H9 (cell line): ENCODE data around the gene NTN3. TPM values are rescaled to one million over a fixed set of nuclear protein-coding genes. Genes with fewer than 3 reads are reported as not detected.
A peak's percentile ranks its signal among the peaks of the same experiment; 100 is the strongest.

Experiments
- DNase-seq: peaks from one replicate; pipeline ENCODE4 v3.0.0-alpha.2; 2017
- H2AFZ ChIP-seq: one replicate; pipeline ENCODE4 v1.6.1; 2013; ENCODE audit warnings: mild to moderate bottlenecking, low read length, control low read depth, moderate library complexity
- H2AK5ac ChIP-seq: 2 replicates; pipeline ENCODE4 v1.6.1; 2013; ENCODE audit warnings: low read length, control low read depth, mixed read lengths; ENCODE audit not compliant: insufficient read length
- H2BK120ac ChIP-seq: one replicate; pipeline ENCODE4 v1.6.1; 2013; ENCODE audit warnings: low read depth, mild to moderate bottlenecking, low read length, control low read depth, inconsistent platforms; ENCODE audit not compliant: poor library complexity, severe bottlenecking
- H2BK12ac ChIP-seq: 2 replicates; pipeline ENCODE4 v1.6.1; 2013; ENCODE audit warnings: low read length, control low read depth, mixed read lengths, low read depth; ENCODE audit not compliant: insufficient read length
- H2BK15ac ChIP-seq: 2 replicates; pipeline ENCODE4 v1.6.1; 2013; ENCODE audit warnings: low read depth, low read length, control low read depth
- H2BK20ac ChIP-seq: one replicate; pipeline ENCODE4 v1.6.1; 2013; ENCODE audit warnings: low read depth, mild to moderate bottlenecking, low read length, control low read depth, inconsistent platforms; ENCODE audit not compliant: poor library complexity, severe bottlenecking
- H2BK5ac ChIP-seq: 2 replicates; pipeline ENCODE4 v1.6.1; 2013; ENCODE audit warnings: low read length, control low read depth, mixed read lengths; ENCODE audit not compliant: insufficient read length
- H3K14ac ChIP-seq: 2 replicates; pipeline ENCODE4 v1.6.1; 2013; ENCODE audit warnings: low read length, control low read depth; ENCODE audit not compliant: insufficient read depth
- H3K18ac ChIP-seq: 2 replicates; pipeline ENCODE4 v1.6.1; 2013; ENCODE audit warnings: low read depth, mild to moderate bottlenecking, mixed read lengths, low read length, control low read depth; ENCODE audit not compliant: insufficient read length
- H3K23ac ChIP-seq: 2 replicates; pipeline ENCODE4 v1.6.1; 2013; ENCODE audit warnings: low read length, control low read depth, mixed read lengths, low read depth; ENCODE audit not compliant: insufficient read length
- H3K23me2 ChIP-seq: 2 replicates; pipeline ENCODE4 v1.6.1; 2013; ENCODE audit warnings: low read depth, mild to moderate bottlenecking, mixed read lengths, low read length, control low read depth; ENCODE audit not compliant: insufficient read length, poor library complexity, severe bottlenecking
- H3K27ac ChIP-seq: 2 replicates; pipeline ENCODE4 v1.5.1; 2013; ENCODE audit warnings: low read length, control low read depth, mixed read lengths, low read depth; ENCODE audit not compliant: insufficient read length
- H3K27me3 ChIP-seq: 2 replicates; pipeline ENCODE4 v1.6.1; 2013; ENCODE audit warnings: low read length, control low read depth, inconsistent platforms; ENCODE audit not compliant: insufficient read depth
- H3K4ac ChIP-seq: 2 replicates; pipeline ENCODE4 v1.6.1; 2013; ENCODE audit warnings: low read depth, mild to moderate bottlenecking, control low read depth, inconsistent platforms, low read length, moderate library complexity
- H3K4me1 ChIP-seq: 2 replicates; pipeline ENCODE4 v1.6.1; 2013; ENCODE audit warnings: low read length, control low read depth, inconsistent platforms; ENCODE audit not compliant: insufficient read depth
- H3K4me2 ChIP-seq: 2 replicates; pipeline ENCODE4 v1.6.1; 2013; ENCODE audit warnings: low read length, control low read depth, mixed read lengths; ENCODE audit not compliant: insufficient read length, insufficient read depth
- H3K56ac ChIP-seq: 2 replicates; pipeline ENCODE4 v1.6.1; 2013; ENCODE audit warnings: low read depth, mild to moderate bottlenecking, mixed read lengths, low read length, control low read depth; ENCODE audit not compliant: insufficient read length
- H3K79me1 ChIP-seq: 2 replicates; pipeline ENCODE4 v1.6.1; 2013; ENCODE audit warnings: low read depth, mild to moderate bottlenecking, moderate library complexity, low read length, control low read depth, inconsistent platforms; ENCODE audit not compliant: insufficient read depth, poor library complexity, severe bottlenecking
- H3K79me2 ChIP-seq: 2 replicates; pipeline ENCODE4 v1.6.1; 2013; ENCODE audit warnings: low read length, control low read depth, inconsistent platforms; ENCODE audit not compliant: insufficient read depth
- H3K9ac ChIP-seq: 2 replicates; pipeline ENCODE4 v1.6.1; 2013; ENCODE audit warnings: low read length, control low read depth, mixed read lengths; ENCODE audit not compliant: insufficient read length; ENCODE audit errors: extremely low read depth
- H3K9me3 ChIP-seq: one replicate; pipeline ENCODE4 v1.6.1; 2013; ENCODE audit warnings: low read depth, low read length, inconsistent platforms; ENCODE audit not compliant: control insufficient read depth
- H3T11ph ChIP-seq: one replicate; pipeline ENCODE4 v1.6.1; 2013; ENCODE audit warnings: mild to moderate bottlenecking, low read length, control low read depth, inconsistent platforms
- H4K20me1 ChIP-seq: one replicate; pipeline ENCODE4 v1.6.1; 2013; ENCODE audit not compliant: control insufficient read depth, insufficient read length, insufficient read depth
- H4K5ac ChIP-seq: 2 replicates; pipeline ENCODE4 v1.6.1; 2013; ENCODE audit warnings: low read depth, mild to moderate bottlenecking, mixed read lengths, low read length, control low read depth; ENCODE audit not compliant: insufficient read length
- H4K8ac ChIP-seq: replicated peaks from 2 replicates; pipeline ENCODE4 v1.6.1; 2013; ENCODE audit warnings: low read length, control low read depth, mixed read lengths, low read depth; ENCODE audit not compliant: insufficient read length
- H4K91ac ChIP-seq: 2 replicates; pipeline ENCODE4 v1.6.1; 2013; ENCODE audit warnings: low read depth, mild to moderate bottlenecking, moderate library complexity, mixed read lengths, low read length, control low read depth; ENCODE audit not compliant: insufficient read length
- H3K27ac Mint-ChIP-seq, 3 experiments: 2 replicates in 2 of 3; 3 replicates in 1 of 3; pipeline ENCODE4 v1.8.0; 2020 to 2021; ENCODE audit warnings: mixed read lengths in 3 of 3, mild to moderate bottlenecking in 1 of 3, moderate library complexity in 1 of 3
- H3K27me3 Mint-ChIP-seq: 2 replicates; pipeline ENCODE4 v1.8.0; 2021; ENCODE audit warnings: low read depth, mild to moderate bottlenecking, moderate library complexity, mixed read lengths
- H3K36me3 Mint-ChIP-seq, 3 experiments: 2 replicates in 2 of 3; 3 replicates in 1 of 3; pipeline ENCODE4 v1.8.0; 2020 to 2021; ENCODE audit warnings: low read depth in 3 of 3, mixed read lengths in 3 of 3; ENCODE audit not compliant: insufficient read depth in 1 of 3
- H3K4me1 Mint-ChIP-seq, 2 experiments: 2 replicates each; pipeline ENCODE4 v1.8.0; 2020; ENCODE audit warnings: mixed read lengths in 2 of 2
- H3K4me3 Mint-ChIP-seq, 2 experiments: 2 replicates in 1 of 2; 3 replicates in 1 of 2; pipeline ENCODE4 v1.8.0; 2020 to 2021; ENCODE audit warnings: mild to moderate bottlenecking in 2 of 2, mixed read lengths in 2 of 2, moderate library complexity in 1 of 2
- H3K9me3 Mint-ChIP-seq, 2 experiments: 2 replicates in 1 of 2; 3 replicates in 1 of 2; pipeline ENCODE4 v1.8.0; 2020; ENCODE audit warnings: mild to moderate bottlenecking in 2 of 2, mixed read lengths in 2 of 2, moderate library complexity in 1 of 2
- CTCF ChIP-seq: fragments of 200-600 bp; sonication (generic); conservative IDR thresholded peaks from 3 replicates; pipeline ENCODE4 v1.8.0; 2021; ENCODE audit warnings: antibody characterized with exemption, mild to moderate bottlenecking
- WGBS: extraction: QIAGEN DNeasy Blood & Tissue Kit; methylation state at CpG from one replicate; pipeline ENCODE4 v1.1.7; 2013; ENCODE audit warnings: missing lambda C conversion rate, low lambda C conversion rate, mixed read lengths; ENCODE audit not compliant: insufficient read length; ENCODE audit errors: extremely low coverage; 5-methylcytosine and 5-hydroxymethylcytosine counted together
- total RNA-seq: library from RNA; stranded (reverse); gene quantifications from 2 replicates; pipeline ENCODE4 v1.2.1, GENCODE V29; 2021

The NTN3 gene
- total RNA-seq, 1 experiment from 2014 or later: 1.3 TPM

- no peak overlapping the region for H4K5ac ChIP-seq
- peaks cover 9% of the 10 kb centered on the region for H3K79me1 ChIP-seq
- Mint-ChIP-seq H3K9me3 (no peaks in the 10 kb centered on the region), H3K36me3 (peaks cover 5 to 34% (median 19%) of the 10 kb centered on the region in 3 experiments; a peak in 6 of 7 replicates), H3K4me3 (peak overlapping the region; percentile 78 to 79), H3K27ac (peak overlapping the region; percentile 89 to 97 (median 95); a peak in 5 of 7 replicates), H3K27me3 (no peaks in the 10 kb centered on the region; the same call in 1 of the 2 replicates), H3K4me1 (peaks cover 27 to 36% of the 10 kb centered on the region in 2 experiments)
- no peak overlapping the region for H3K4ac ChIP-seq
- no peak overlapping the region for H2BK5ac ChIP-seq
- peaks cover 15% of the 10 kb centered on the region for H3K23me2 ChIP-seq
- no peak overlapping the region for H2AFZ ChIP-seq
- H4K91ac ChIP-seq: no peak overlapping the region
- no peaks in the 10 kb centered on the region for H3K9me3 ChIP-seq
- no peak overlapping the region for H2AK5ac ChIP-seq
- no CpG with 5 or more reads among the region's 39 CpGs for WGBS
- H4K8ac ChIP-seq: no peak overlapping the region
- H3K4me1 ChIP-seq: no peaks in the 10 kb centered on the region
- no peak overlapping the region for H3K23ac ChIP-seq
- H3K14ac ChIP-seq: no peak overlapping the region
- H2BK12ac ChIP-seq: no peak overlapping the region
- no peak overlapping the region for H3K27ac ChIP-seq
- DNase-seq: peak; percentile 46
- H3T11ph ChIP-seq: no peak overlapping the region
- H2BK15ac ChIP-seq: no peak overlapping the region
- H3K18ac ChIP-seq: no peak overlapping the region
- H4K20me1 ChIP-seq: no peaks in the 10 kb centered on the region
- H2BK20ac ChIP-seq: no peak overlapping the region
- H3K56ac ChIP-seq: no peak overlapping the region
- H2BK120ac ChIP-seq: no peak overlapping the region
- no peak for TF ChIP-seq CTCF
- no peak overlapping the region for H3K9ac ChIP-seq
- no peaks in the 10 kb centered on the region for H3K27me3 ChIP-seq
- no peak overlapping the region for H3K4me2 ChIP-seq
- peaks cover 36% of the 10 kb centered on the region; the same call in 1 of the 2 replicates for H3K79me2 ChIP-seq
Measured at GRCh38 chr16:2518823-2519710, 48.0 kb downstream of the NTN3 start.
